Kidney (tissue), 14 donors: Measurements from ENCODE around the gene TRAF1. TPM values are rescaled to one million over a fixed set of nuclear protein-coding genes. Genes with fewer than 3 reads are reported as not detected.

Experiments used
- DNase-seq, 5 donors: peaks; one replicate each; pipeline ENCODE4 v3.0.0-alpha.2; 2013 to 2020
- FAIRE-seq: peaks from 2 replicates; lab custom pipeline; 2012; peaks lifted over from hg19 to GRCh38; lab: Jason Lieb, UNC
- H3K27ac ChIP-seq, 2 donors: one replicate each; pipeline ENCODE4 v1.7.0; 2013; ENCODE audit warnings: low read depth in 2 of 2, low read length in 2 of 2, inconsistent platforms in 1 of 2
- H3K27me3 ChIP-seq: one replicate; pipeline ENCODE4 v1.7.1; 2013; ENCODE audit warnings: low read length, inconsistent platforms; ENCODE audit not compliant: control insufficient read depth, insufficient read depth
- H3K36me3 ChIP-seq, 3 donors: one replicate each; pipeline versions ENCODE4 v1.7.0 to v1.7.1; 2013; ENCODE audit warnings: low read length in 3 of 3, control low read depth in 1 of 3, inconsistent platforms in 1 of 3; ENCODE audit not compliant: insufficient read depth in 3 of 3, control insufficient read depth in 2 of 3
- H3K4me1 ChIP-seq, 3 donors: one replicate each; pipeline versions ENCODE4 v1.7.0 to v1.7.1; 2013; ENCODE audit warnings: low read length in 3 of 3, inconsistent platforms in 1 of 3, low read depth in 1 of 3; ENCODE audit not compliant: control insufficient read depth in 2 of 3, insufficient read depth in 2 of 3
- H3K4me3 ChIP-seq, 3 donors: one replicate each; pipeline versions ENCODE4 v1.7.0 to v1.8.1; 2013; ENCODE audit warnings: low read length in 3 of 3, control low read depth in 1 of 3, inconsistent platforms in 1 of 3
- H3K9ac ChIP-seq, 3 donors: one replicate each; pipeline versions ENCODE4 v1.7.0 to v1.7.1; 2013; ENCODE audit warnings: low read length in 3 of 3, control low read depth in 1 of 3, inconsistent platforms in 1 of 3
- H3K9me3 ChIP-seq, 3 donors: one replicate each; pipeline versions ENCODE4 v1.7.0 to v1.7.1; 2013; ENCODE audit warnings: low read length in 3 of 3, control low read depth in 1 of 3, inconsistent platforms in 1 of 3; ENCODE audit not compliant: control insufficient read depth in 2 of 3, insufficient read depth in 1 of 3
- intact Hi-C: fragments of 100-400 bp; cut with DNase I; formaldehyde crosslinking; loops from one replicate; pipeline ENCODE4 v1.11.1; 2022
- polyA plus RNA-seq: library from polyadenylated mRNA; stranded (reverse); fragments of 350-450 nt; fragmentation: Illumina TruSeq; extraction: RNeasy Lipid Tissue Mini Kit (QIAGEN cat#74804); gene quantifications from one replicate; pipeline ENCODE4 v1.2.3, GENCODE V29; 2014; ENCODE audit warnings: low read depth, low replicate concordance; ENCODE audit not compliant: insufficient read depth
- total RNA-seq: library from RNA; stranded (reverse); fragmentation: NEBNext Ultra II Directional; extraction: Animal tissue kit (Norgen Biotek cat#: 25700); gene quantifications from one replicate; pipeline ENCODE4 v1.2.1, GENCODE V29; 2021
- TF ChIP-seq, protein P1 (sequence below): IDR thresholded peaks from 3 replicates; pipeline ENCODE4 v1.5.1; 2012; ENCODE audit warnings: mild to moderate bottlenecking, moderate library complexity, borderline replicate concordance; ENCODE audit not compliant: insufficient read depth; ENCODE audit errors: extremely low read depth
- donor health status: control.
- donor health status: control.
- donor health status: control.
- donor health status: control.
- donor health status: control.
- donor health status: DM: yes; HTN: yes; CAD: no.
- donor health status: Normal renal cell carcinoma (clear cell type).

TRAF1 gene
- total and polyA plus RNA-seq, 2 donors from 2014 or later: 3.1 to 10.9 TPM

DNA sequence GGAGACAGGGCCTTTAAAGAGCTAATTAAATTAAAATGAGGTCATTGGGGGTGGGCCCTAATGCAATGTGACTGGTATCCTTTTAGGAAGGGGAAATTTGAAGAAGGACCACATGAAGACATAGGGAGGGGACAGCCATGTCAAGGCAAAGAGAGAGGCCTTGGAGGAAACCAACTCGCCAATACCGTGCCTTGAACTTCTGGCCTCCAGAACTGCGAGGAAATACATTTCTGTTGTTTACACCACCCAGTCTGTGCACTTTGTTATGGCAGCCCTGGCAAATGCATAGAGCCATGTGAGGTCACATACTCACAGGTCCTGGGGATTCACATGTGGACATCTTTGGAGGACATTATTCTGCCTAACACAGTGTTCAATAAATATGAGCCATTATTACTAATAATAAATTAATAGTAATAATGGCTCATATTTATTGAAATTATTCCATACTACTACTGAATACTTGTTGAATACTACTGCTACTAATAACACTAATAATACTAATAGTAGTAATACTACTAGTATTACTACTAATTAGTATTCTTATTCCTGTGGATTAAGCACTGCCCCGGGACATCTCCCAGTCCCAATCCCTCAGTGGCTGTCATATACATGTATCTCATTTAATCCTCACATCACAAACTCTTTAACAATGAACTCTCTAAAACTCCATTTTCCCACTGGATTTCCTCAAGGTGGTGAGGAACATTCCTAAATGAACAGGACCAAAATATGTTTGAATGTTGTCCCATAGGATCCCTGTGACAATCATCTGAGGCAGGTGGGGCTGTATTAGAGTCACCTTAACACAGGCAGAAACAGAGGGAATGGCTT lies 8.4 kb downstream of the TRAF1 start:
- H3K9ac ChIP-seq: no peak overlapping the region
- H3K4me3 ChIP-seq: no peak overlapping the region
- no peak overlapping the region for H3K27ac ChIP-seq
- intact Hi-C loops: no loop called here
- no peaks in the 10 kb centered on the region for H3K27me3 ChIP-seq
- H3K4me1 ChIP-seq: peaks cover 0 to 8% (median 0%) of the 10 kb centered on the region in 3 donors
- no peaks in the 10 kb centered on the region for H3K36me3 ChIP-seq
- FAIRE-seq (no peak), DNase-seq (no peak)
- TF ChIP-seq, protein P1, sequence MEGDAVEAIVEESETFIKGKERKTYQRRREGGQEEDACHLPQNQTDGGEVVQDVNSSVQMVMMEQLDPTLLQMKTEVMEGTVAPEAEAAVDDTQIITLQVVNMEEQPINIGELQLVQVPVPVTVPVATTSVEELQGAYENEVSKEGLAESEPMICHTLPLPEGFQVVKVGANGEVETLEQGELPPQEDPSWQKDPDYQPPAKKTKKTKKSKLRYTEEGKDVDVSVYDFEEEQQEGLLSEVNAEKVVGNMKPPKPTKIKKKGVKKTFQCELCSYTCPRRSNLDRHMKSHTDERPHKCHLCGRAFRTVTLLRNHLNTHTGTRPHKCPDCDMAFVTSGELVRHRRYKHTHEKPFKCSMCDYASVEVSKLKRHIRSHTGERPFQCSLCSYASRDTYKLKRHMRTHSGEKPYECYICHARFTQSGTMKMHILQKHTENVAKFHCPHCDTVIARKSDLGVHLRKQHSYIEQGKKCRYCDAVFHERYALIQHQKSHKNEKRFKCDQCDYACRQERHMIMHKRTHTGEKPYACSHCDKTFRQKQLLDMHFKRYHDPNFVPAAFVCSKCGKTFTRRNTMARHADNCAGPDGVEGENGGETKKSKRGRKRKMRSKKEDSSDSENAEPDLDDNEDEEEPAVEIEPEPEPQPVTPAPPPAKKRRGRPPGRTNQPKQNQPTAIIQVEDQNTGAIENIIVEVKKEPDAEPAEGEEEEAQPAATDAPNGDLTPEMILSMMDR: no peak
- no peaks in the 10 kb centered on the region for H3K9me3 ChIP-seq

DNA sequence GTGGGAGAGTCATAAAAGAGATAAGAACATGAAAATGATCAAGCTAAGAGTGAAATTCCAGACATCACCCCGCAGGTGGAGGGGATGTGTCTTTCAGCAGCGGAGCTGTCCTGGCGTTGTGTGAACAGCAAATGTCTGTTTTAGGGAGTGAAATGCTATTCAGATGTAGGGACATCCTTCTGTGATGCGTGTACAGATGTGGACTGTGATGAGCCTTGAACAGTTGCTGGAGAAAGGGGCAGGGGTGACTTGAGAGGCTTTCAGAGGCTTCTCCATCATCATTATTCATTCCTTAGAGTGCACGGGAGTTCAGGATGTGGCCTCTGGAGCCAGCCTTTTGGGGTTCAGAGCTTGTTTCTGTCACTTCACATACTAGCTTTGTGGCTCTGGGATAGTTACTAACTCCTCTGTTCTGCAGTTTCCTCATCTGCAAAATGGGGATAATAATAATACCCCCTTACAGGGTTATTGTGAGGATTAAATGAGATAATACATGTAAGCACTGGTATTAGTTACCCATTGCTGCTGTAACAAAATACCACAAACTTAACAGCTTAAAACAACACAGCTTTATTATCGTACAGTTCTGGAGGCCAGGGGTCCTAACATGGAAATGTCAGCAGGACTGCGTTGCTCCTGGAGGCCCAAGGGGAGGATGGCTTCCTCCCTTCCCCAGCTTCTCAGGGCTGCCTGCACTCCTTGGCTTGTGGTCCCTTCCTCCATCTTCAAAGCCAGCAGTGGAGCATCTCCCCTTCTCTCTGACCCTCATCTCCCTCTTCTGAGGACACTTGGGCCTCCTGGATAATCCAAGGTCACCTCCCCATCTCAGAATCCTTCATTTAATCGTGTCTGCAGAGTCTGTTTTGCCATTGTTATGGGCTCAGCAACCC lies 9.4 kb downstream of the TRAF1 start:
- DNase-seq (no peak), FAIRE-seq (no peak)
- H3K4me1 ChIP-seq: peaks cover 0 to 8% (median 0%) of the 10 kb centered on the region in 3 donors
- H3K9me3 ChIP-seq: no peaks in the 10 kb centered on the region
- H3K27me3 ChIP-seq: no peaks in the 10 kb centered on the region
- H3K36me3 ChIP-seq: no peaks in the 10 kb centered on the region
- H3K4me3 ChIP-seq: no peak overlapping the region
- no peak overlapping the region for H3K27ac ChIP-seq
- H3K9ac ChIP-seq: no peak overlapping the region
- TF ChIP-seq, protein P1: no peak
- intact Hi-C loops: no loop called here

DNA sequence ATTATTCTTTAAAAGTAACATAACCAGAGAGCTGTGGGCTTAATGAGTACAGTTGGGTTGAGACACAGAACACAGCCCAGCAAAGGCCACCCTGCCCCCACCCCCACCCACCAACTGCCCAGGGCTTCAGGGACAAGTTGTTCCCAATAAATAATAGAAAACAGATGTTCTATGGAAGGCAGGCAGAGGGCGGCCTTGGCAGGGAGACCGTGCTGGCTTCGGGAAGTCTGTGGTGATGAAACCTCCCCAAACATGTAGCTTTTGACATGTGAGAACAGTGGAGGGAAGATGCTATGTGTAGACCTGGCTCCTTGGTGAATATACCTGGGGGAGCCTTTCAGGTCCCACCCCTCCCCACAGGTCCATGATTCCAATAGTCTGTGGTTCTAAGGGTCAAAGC lies 10.0 kb downstream of the TRAF1 start:
- Histone ChIP-seq H3K27me3 (no peaks in the 10 kb centered on the region), H3K4me3 (no peak overlapping the region), H3K36me3 (no peaks in the 10 kb centered on the region), H3K27ac (no peak overlapping the region), H3K9ac (no peak overlapping the region), H3K9me3 (no peaks in the 10 kb centered on the region), H3K4me1 (peaks cover 0 to 8% (median 0%) of the 10 kb centered on the region in 3 donors)
- DNase-seq: peak in 3 of 5 donors; percentile 34 to 83 (median 54)
- intact Hi-C loops: no loop called here
- TF ChIP-seq, protein P1: no peak
- no peak for FAIRE-seq
